ENCODE results near the gene SND1. TPM values are rescaled to one million over a fixed set of nuclear protein-coding genes. Genes with fewer than 3 reads are reported as not detected.

The SND1 gene
- total RNA-seq, 2 experiments from 2014 or later = 169 to 174 TPM

- CTCF ChIA-PET = interaction anchor here (1.2 kb wide), 1 partner anchor 105 kb away, joined by 3 read pairs; no protein-coding TSS in a partner anchor
- Mint-ChIP-seq H3K9me3 (ENCODE audit: insufficient read depth) (no peaks in the 10 kb centered on the region), H3K27ac (no peak overlapping the region), H3K4me3 (no peak overlapping the region), H3K36me3 (ENCODE audit: low read depth) (peaks cover 14% of the 10 kb centered on the region), H3K4me1 (ENCODE audit: low read depth) (peaks cover 7% of the 10 kb centered on the region), H3K27me3 (ENCODE audit: low read depth) (no peaks in the 10 kb centered on the region)
- no peak for DNase-seq
- POLR2A ChIA-PET = no interaction called here
- no peak for ATAC-seq
Observed at GRCh38 chr7:127813991-127814541, 162.1 kb downstream of the SND1 start.

GRCh38 chr7:127815631-127816145 is 163.7 kb downstream of the SND1 start:
- ChIA-PET CTCF (interaction anchor here (1.0 kb wide), 1 partner anchor 107 kb away, joined by 3 read pairs; no protein-coding TSS in a partner anchor), POLR2A (no interaction called here)
- peaks cover 22% of the 10 kb centered on the region for H3K4me1 Mint-ChIP-seq (ENCODE audit: low read depth)
- H3K27ac Mint-ChIP-seq = no peak overlapping the region
- no peak overlapping the region for H3K4me3 Mint-ChIP-seq
- no peaks in the 10 kb centered on the region for H3K27me3 Mint-ChIP-seq (ENCODE audit: low read depth)
- peaks cover 10% of the 10 kb centered on the region for H3K36me3 Mint-ChIP-seq (ENCODE audit: low read depth)
- no peaks in the 10 kb centered on the region for H3K9me3 Mint-ChIP-seq (ENCODE audit: insufficient read depth)
- DNase-seq (no peak), ATAC-seq (no peak)

GRCh38 chr7:127816354-127817190 is 164.6 kb downstream of the SND1 start:
- ChIA-PET POLR2A (no interaction called here), CTCF (no interaction called here)
- peaks cover 29% of the 10 kb centered on the region for H3K4me1 Mint-ChIP-seq (ENCODE audit: low read depth)

GRCh38 chr7:127817466-127817865 is 165.5 kb downstream of the SND1 start:
- CTCF ChIA-PET = no interaction called here
- H3K4me1 Mint-ChIP-seq (ENCODE audit: low read depth) = peaks cover 29% of the 10 kb centered on the region
- DNase-seq (no peak), ATAC-seq (no peak)
- POLR2A ChIA-PET = no interaction called here
- H3K9me3 Mint-ChIP-seq (ENCODE audit: insufficient read depth) = no peaks in the 10 kb centered on the region
- H3K27me3 Mint-ChIP-seq (ENCODE audit: low read depth) = no peaks in the 10 kb centered on the region
- H3K27ac Mint-ChIP-seq = no peak overlapping the region
- no peak overlapping the region for H3K4me3 Mint-ChIP-seq
- H3K36me3 Mint-ChIP-seq (ENCODE audit: low read depth) = peaks cover 16% of the 10 kb centered on the region

More at GRCh38 chr7:127816354-127817190, 164.6 kb downstream of the SND1 start:
- Mint-ChIP-seq H3K27me3 (ENCODE audit: low read depth) (no peaks in the 10 kb centered on the region), H3K4me3 (no peak overlapping the region), H3K9me3 (ENCODE audit: insufficient read depth) (no peaks in the 10 kb centered on the region), H3K27ac (no peak overlapping the region), H3K36me3 (ENCODE audit: low read depth) (peaks cover 16% of the 10 kb centered on the region)
- no peak for DNase-seq
- no peak for ATAC-seq

GRCh38 chr7:127818306-127818705 is 166.3 kb downstream of the SND1 start:
- H3K36me3 Mint-ChIP-seq (ENCODE audit: low read depth) = peaks cover 10% of the 10 kb centered on the region
- ChIA-PET CTCF (interaction anchor here (0.8 kb wide), 1 partner anchor 25 kb away, joined by 3 read pairs; no protein-coding TSS in a partner anchor), POLR2A (interaction anchor here (0.6 kb wide), 1 partner anchor 59 kb away, joined by 3 read pairs; no protein-coding TSS in a partner anchor)
- peaks cover 26% of the 10 kb centered on the region for H3K4me1 Mint-ChIP-seq (ENCODE audit: low read depth)
- H3K4me3 Mint-ChIP-seq = no peak overlapping the region
- H3K27me3 Mint-ChIP-seq (ENCODE audit: low read depth) = no peaks in the 10 kb centered on the region
- no peak for DNase-seq
- H3K27ac Mint-ChIP-seq = no peak overlapping the region
- no peaks in the 10 kb centered on the region for H3K9me3 Mint-ChIP-seq (ENCODE audit: insufficient read depth)
- ATAC-seq = no peak

- Mint-ChIP-seq H3K4me1 (ENCODE audit: low read depth) (peaks cover 26% of the 10 kb centered on the region), H3K36me3 (ENCODE audit: low read depth) (peaks cover 9% of the 10 kb centered on the region), H3K4me3 (no peak overlapping the region), H3K9me3 (ENCODE audit: insufficient read depth) (no peaks in the 10 kb centered on the region), H3K27ac (peak overlapping the region; percentile 10), H3K27me3 (ENCODE audit: low read depth) (no peaks in the 10 kb centered on the region)
- ChIA-PET POLR2A (no interaction called here), CTCF (no interaction called here)
- DNase-seq = no peak
- ATAC-seq = peak; percentile 27
Observed at GRCh38 chr7:127819975-127820731, 168.2 kb downstream of the SND1 start.

GRCh38 chr7:127820732-127821085 is 168.7 kb downstream of the SND1 start:
- Mint-ChIP-seq H3K36me3 (ENCODE audit: low read depth) (peaks cover 9% of the 10 kb centered on the region), H3K4me3 (no peak overlapping the region), H3K9me3 (ENCODE audit: insufficient read depth) (no peaks in the 10 kb centered on the region), H3K4me1 (ENCODE audit: low read depth) (peaks cover 26% of the 10 kb centered on the region), H3K27me3 (ENCODE audit: low read depth) (no peaks in the 10 kb centered on the region), H3K27ac (peak overlapping the region; percentile 10)
- no peak for ATAC-seq
- POLR2A ChIA-PET = no interaction called here
- no peak for DNase-seq
- CTCF ChIA-PET = no interaction called here

- no peaks in the 10 kb centered on the region for H3K27me3 Mint-ChIP-seq (ENCODE audit: low read depth)
- ATAC-seq (no peak), DNase-seq (no peak)
- POLR2A ChIA-PET = no interaction called here
- H3K4me3 Mint-ChIP-seq = no peak overlapping the region
- CTCF ChIA-PET = no interaction called here
- H3K36me3 Mint-ChIP-seq (ENCODE audit: low read depth) = peaks cover 9% of the 10 kb centered on the region
- H3K9me3 Mint-ChIP-seq (ENCODE audit: insufficient read depth) = no peaks in the 10 kb centered on the region
- H3K27ac Mint-ChIP-seq = no peak overlapping the region
- H3K4me1 Mint-ChIP-seq (ENCODE audit: low read depth) = peaks cover 26% of the 10 kb centered on the region
Observed at GRCh38 chr7:127821146-127821545, 169.2 kb downstream of the SND1 start.

- CTCF ChIA-PET = interaction anchor here (0.6 to 1.5 kb wide), 2 partner anchors 10 to 504 kb away, joined by 3 to 4 read pairs; no protein-coding TSS in a partner anchor
- no peak overlapping the region for H3K27ac Mint-ChIP-seq
Observed at GRCh38 chr7:127822822-127823508, 171.0 kb downstream of the SND1 start.

GRCh38 chr7:127824682-127825081 is 172.7 kb downstream of the SND1 start:
- H3K4me3 Mint-ChIP-seq = no peak overlapping the region
- H3K27ac Mint-ChIP-seq = no peak overlapping the region
- POLR2A ChIA-PET = no interaction called here
- H3K27me3 Mint-ChIP-seq (ENCODE audit: low read depth) = no peaks in the 10 kb centered on the region
- ATAC-seq (no peak), DNase-seq (no peak)
- H3K4me1 Mint-ChIP-seq (ENCODE audit: low read depth) = peaks cover 23% of the 10 kb centered on the region
- CTCF ChIA-PET = interaction anchor here (1.5 kb wide), 1 partner anchor 12 kb away, joined by 4 read pairs; no protein-coding TSS in a partner anchor
- peaks cover 11% of the 10 kb centered on the region for H3K36me3 Mint-ChIP-seq (ENCODE audit: low read depth)
- H3K9me3 Mint-ChIP-seq (ENCODE audit: insufficient read depth) = no peaks in the 10 kb centered on the region

More at GRCh38 chr7:127822822-127823508, 171.0 kb downstream of the SND1 start:
- no peaks in the 10 kb centered on the region for H3K27me3 Mint-ChIP-seq (ENCODE audit: low read depth)
- no peaks in the 10 kb centered on the region for H3K9me3 Mint-ChIP-seq (ENCODE audit: insufficient read depth)
- DNase-seq = no peak
- peaks cover 26% of the 10 kb centered on the region for H3K4me1 Mint-ChIP-seq (ENCODE audit: low read depth)
- H3K36me3 Mint-ChIP-seq (ENCODE audit: low read depth) = peaks cover 9% of the 10 kb centered on the region
- POLR2A ChIA-PET = no interaction called here
- H3K4me3 Mint-ChIP-seq = no peak overlapping the region
- ATAC-seq = no peak

GRCh38 chr7:127828843-127829500 is 177.0 kb downstream of the SND1 start:
- CTCF ChIA-PET = no interaction called here
- Mint-ChIP-seq H3K4me3 (no peak overlapping the region), H3K27me3 (ENCODE audit: low read depth) (no peaks in the 10 kb centered on the region), H3K36me3 (ENCODE audit: low read depth) (peaks cover 12% of the 10 kb centered on the region), H3K9me3 (ENCODE audit: insufficient read depth) (no peaks in the 10 kb centered on the region), H3K4me1 (ENCODE audit: low read depth) (peaks cover 6% of the 10 kb centered on the region), H3K27ac (no peak overlapping the region)
- ATAC-seq = no peak
- POLR2A ChIA-PET = no interaction called here
- no peak for DNase-seq

All from activated CD8-positive, alpha-beta T cell treated with anti-CD3 and anti-CD28 coated beads, Interleukin-2, amount 10 ng/mL, durations not matched to agents 7 days and 5 days (primary cell).